K562 (cell line): Measurements from ENCODE around the gene GRB2. TPM values are rescaled to one million over a fixed set of nuclear protein-coding genes. Genes with fewer than 3 reads are reported as not detected.

ENCODE experiments used
- ARID3B ChIP-seq: fragments of 250-450 bp; sonication (Bioruptor Pico); IDR thresholded peaks from 2 replicates; pipeline ENCODE4 v1.4.0; 2020; ENCODE audit warnings: borderline replicate concordance
- CEBPG ChIP-seq, 3 experiments: fragments of 200-800 bp in 1 of 3; sonication (Bioruptor generic) in 1 of 3; sonication (generic) in 1 of 3; formaldehyde crosslinking in 1 of 3; IDR thresholded peaks in 2 of 3; conservative IDR thresholded peaks in 1 of 3; 2 replicates each; pipeline versions ENCODE4 v1.6.1 to v1.8.0; 2016 to 2022; ENCODE audit warnings: missing compliant biosample characterization in 2 of 3, missing genetic modification characterization in 2 of 3, mild to moderate bottlenecking in 1 of 3, missing genetic modification reagents in 1 of 3
- E2F8 ChIP-seq: fragments of 450-650 bp; IDR thresholded peaks from 2 replicates; pipeline ENCODE4 v1.7.1; 2018; ENCODE audit warnings: mild to moderate bottlenecking, low read depth; ENCODE audit not compliant: partially characterized antibody
- FOXP1 ChIP-seq: sonication (generic); formaldehyde crosslinking; IDR thresholded peaks from 2 replicates; pipeline ENCODE4 v1.8.0; 2022; ENCODE audit warnings: mild to moderate bottlenecking, missing genetic modification reagents
- HNRNPUL1 ChIP-seq: fragments of 200-400 bp; formaldehyde crosslinking; IDR thresholded peaks from 2 replicates; pipeline ENCODE4 v1.6.1; 2017; ENCODE audit warnings: low read length
- HOXB6 ChIP-seq: fragments of 250-450 bp; sonication (Bioruptor Pico); IDR thresholded peaks from 2 replicates; pipeline ENCODE4 v1.5.1; 2022; ENCODE audit warnings: mild to moderate bottlenecking, borderline replicate concordance
- KAT2B ChIP-seq: IDR thresholded peaks from one replicate; pipeline ENCODE4 v1.6.1; 2012; ENCODE audit warnings: low read depth, mild to moderate bottlenecking, control low read depth, inconsistent platforms, low read length, moderate library complexity
- KDM4B ChIP-seq, 2 experiments: fragments of 450-650 bp in 1 of 2; sonication (generic) in 1 of 2; IDR thresholded peaks; 2 replicates each; pipeline ENCODE4 v1.6.1; 2016 to 2017; ENCODE audit warnings: borderline replicate concordance in 2 of 2, antibody characterized with exemption in 1 of 2, low read depth in 1 of 2, mild to moderate bottlenecking in 1 of 2
- RERE ChIP-seq: sonication (generic); formaldehyde crosslinking; IDR thresholded peaks from 2 replicates; pipeline ENCODE4 v1.8.0; 2023; ENCODE audit warnings: missing genetic modification reagents, mild to moderate bottlenecking, borderline replicate concordance
- SAFB2 ChIP-seq: fragments of 200-400 bp; formaldehyde crosslinking; IDR thresholded peaks from 2 replicates; pipeline ENCODE4 v1.6.1; 2018; ENCODE audit warnings: borderline replicate concordance, low read length, low read depth, moderate library complexity; ENCODE audit not compliant: severe bottlenecking
- SMARCA5 ChIP-seq: fragments of 450-650 bp; IDR thresholded peaks from 2 replicates; pipeline ENCODE4 v1.6.1; 2016
- TBP ChIP-seq: optimal IDR thresholded peaks from 2 replicates; pipeline ENCODE3; 2011; ENCODE audit warnings: low read depth, low read length, improper control_type of control experiment
- TCF7 ChIP-seq: sonication (generic); IDR thresholded peaks from 2 replicates; pipeline ENCODE4 v1.6.1; 2016; ENCODE audit warnings: antibody characterized with exemption, borderline replicate concordance
- USF2 ChIP-seq: sonication (generic); formaldehyde crosslinking; IDR thresholded peaks from 2 replicates; pipeline ENCODE4 v1.5.0; 2020; ENCODE audit warnings: missing genetic modification reagents
- ZFP36 ChIP-seq: fragments of 150-350 bp; IDR thresholded peaks from 2 replicates; pipeline ENCODE4 v1.6.1; 2018; ENCODE audit warnings: low read length, low read depth; ENCODE audit not compliant: partially characterized antibody
- ZNF583 ChIP-seq: fragments of 250-450 bp; sonication (Bioruptor Pico); IDR thresholded peaks from 2 replicates; pipeline ENCODE4 v1.4.0; 2020
- polyA plus RNA-seq, 8 experiments: library from polyadenylated mRNA; depleted of rRNA in 4 of 8; stranded (reverse) in 5 of 8; unstranded in 3 of 8; fragments of >200 nt; fragmentation: Nextera tagmentation in 2 of 8; fragmentation: Illumina TruSeq in 1 of 8; extraction: Ambion mirVana in 2 of 8; extraction: Trizol in 1 of 8; gene quantifications; 2 replicates each; pipeline versions ENCODE4 v1.2.1 to v1.2.3, GENCODE V29; 2011 to 2014; ENCODE audit warnings: inconsistent platforms in 1 of 8, missing spikeins in 1 of 8
- total RNA-seq, 7 experiments: library from RNA; depleted of rRNA in 6 of 7; stranded (reverse); fragments of >200 nt in 6 of 7; fragmentation: Illumina TruSeq in 2 of 7; extraction: Trizol in 2 of 7; gene quantifications; 2 replicates each; pipeline versions ENCODE4 v1.2.1 to v1.2.3, GENCODE V29; 2011 to 2021; ENCODE audit warnings: low replicate concordance in 1 of 7

GRB2 gene
- total and polyA plus RNA-seq, 9 of the 15 experiments (the other 6 are each of a cell fraction or from before 2014, with no cell fraction given) = 57.2 to 136 (median 84.8) TPM

- TF ChIP-seq USF2 (CRISPR knock-in tag) (no peak), KDM4B (IDR thresholded peaks at IDR 0.05; ENCODE audit: borderline replicate concordance in 2 of 2, low read depth in 1 of 2) (no peak), E2F8 (no peak), HNRNPUL1 (no peak), ZNF583 (no peak), KAT2B (no peak), HOXB6 (CRISPR knock-in tag) (no peak), TBP (peak; percentile 39), SMARCA5 (no peak), ZFP36 (no peak), TCF7 (no peak), CEBPG (CRISPR knock-in tag; IDR thresholded peaks at IDR 0.05) (no peak), CEBPG (tag; conservative IDR thresholded peaks at IDR 0.05 in 1 of 2, IDR thresholded peaks at IDR 0.05 in 1 of 2) (no peak), FOXP1 (CRISPR knock-in tag) (peak; percentile 93), RERE (CRISPR knock-in tag) (no peak), ARID3B (CRISPR knock-in tag) (peak; percentile 47; the same call in 1 of the 2 replicates), SAFB2 (no peak)
These were observed 134.1 kb downstream of the GRB2 start (continued) for GRCh38 chr17:75271233-75271954.
